Fibroblast of villous mesenchyme (primary cell): Measurements from ENCODE around the gene PRKAR1B. TPM values are rescaled to one million over a fixed set of nuclear protein-coding genes. Genes with fewer than 3 reads are reported as not detected.

Experiments used
- DNase-seq: peaks from one replicate; pipeline ENCODE4 v3.0.0-alpha.2; 2010; ENCODE audit warnings: low read depth
- H3K4me3 ChIP-seq: 2 replicates; pipeline ENCODE4 v1.5.1; 2011; ENCODE audit warnings: low read depth, mild to moderate bottlenecking, low read length
- CTCF ChIP-seq: IDR thresholded peaks from 2 replicates; pipeline ENCODE4 v1.5.1; 2012; ENCODE audit warnings: low read depth, mild to moderate bottlenecking, low read length; ENCODE audit not compliant: insufficient read depth
- total RNA-seq: library from RNA; depleted of rRNA; stranded (reverse); fragments of >200 nt; gene quantifications from 2 replicates; pipeline ENCODE4 v1.2.3, GENCODE V29; 2012

The PRKAR1B gene
- total RNA-seq, 1 donor, result 16.4 TPM

GRCh38 chr7:628826-629225 lies 98.3 kb downstream of the PRKAR1B start:
- TF ChIP-seq CTCF, result no peak
- DNase-seq, result no peak
- no peak overlapping the region for H3K4me3 ChIP-seq

- H3K4me3 ChIP-seq, result no peak overlapping the region
- DNase-seq, result no peak
- no peak for TF ChIP-seq CTCF
Observed at GRCh38 chr7:628402-628763, 98.7 kb downstream of the PRKAR1B start.

- no peak for TF ChIP-seq CTCF
- DNase-seq, result no peak
- H3K4me3 ChIP-seq, result no peak overlapping the region
Observed at GRCh38 chr7:627661-628401, 99.2 kb downstream of the PRKAR1B start.

GRCh38 chr7:625376-625971 lies 101.6 kb downstream of the PRKAR1B start:
- H3K4me3 ChIP-seq, result no peak overlapping the region
- DNase-seq, result no peak
- no peak for TF ChIP-seq CTCF

GRCh38 chr7:623464-623863 lies 103.6 kb downstream of the PRKAR1B start:
- no peak overlapping the region for H3K4me3 ChIP-seq
- TF ChIP-seq CTCF, result no peak
- no peak for DNase-seq

- TF ChIP-seq CTCF, result no peak
- H3K4me3 ChIP-seq, result no peak overlapping the region
- DNase-seq, result no peak
Observed at GRCh38 chr7:621572-622285, 105.4 kb downstream of the PRKAR1B start.
